GM12801 (cell line): ENCODE results near the gene DDX27.

Experiments
- CTCF ChIP-seq: IDR thresholded peaks from one replicate; pipeline ENCODE4 v1.5.1; 2011; ENCODE audit warnings: control low read depth; ENCODE audit not compliant: insufficient read length; ENCODE audit errors: extremely low read depth

The DDX27 gene

GRCh38 chr20:49245921-49246740, 26.9 kb downstream of the DDX27 start:
- TF ChIP-seq CTCF, result no peak

DNA sequence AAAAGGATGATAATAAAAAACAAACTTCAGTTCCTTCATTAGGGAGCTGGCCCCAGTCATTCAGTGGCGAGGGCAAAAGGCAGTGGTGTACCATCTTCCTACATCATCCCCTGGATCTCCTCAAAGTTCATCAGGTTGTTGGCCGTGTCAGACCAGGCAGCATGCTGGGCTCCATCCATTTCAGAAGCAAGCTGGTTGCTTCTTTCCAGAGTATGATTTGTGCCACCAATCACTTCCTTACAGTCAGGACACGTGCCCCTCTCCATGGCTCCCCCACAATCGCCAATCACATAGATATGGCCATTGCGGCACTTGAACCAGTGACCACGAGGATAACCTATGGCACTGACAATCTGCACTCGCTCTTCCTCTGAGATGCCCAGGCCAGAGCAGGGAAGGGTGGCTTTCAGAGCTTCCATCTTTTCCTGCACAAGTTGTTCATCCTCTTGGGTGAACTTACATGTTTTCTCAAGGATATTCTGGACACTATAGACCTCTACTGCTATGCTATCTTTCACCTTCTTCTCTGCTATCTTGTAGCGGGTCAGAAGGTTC, 28.0 kb downstream of the DDX27 start:
- TF ChIP-seq CTCF, result no peak

DNA sequence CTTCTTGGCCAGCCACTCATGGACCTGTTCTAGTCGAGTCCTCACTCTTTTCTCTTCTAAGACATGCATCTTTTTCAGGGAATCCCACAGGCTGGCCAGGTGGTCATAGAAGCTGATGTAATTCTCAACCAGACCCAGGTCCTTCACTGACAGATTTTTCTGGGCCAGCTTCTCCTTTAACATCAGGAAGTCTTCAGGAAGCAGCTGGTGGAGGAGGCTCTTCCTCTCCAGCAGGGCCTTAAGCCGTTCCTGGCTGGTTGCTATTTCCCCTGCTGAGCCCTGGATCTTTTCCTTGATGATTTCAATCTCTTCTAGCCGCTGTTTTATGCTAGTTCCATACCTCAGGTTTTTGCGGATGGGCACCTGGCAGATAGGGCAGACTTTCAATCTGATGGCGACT, 28.6 kb downstream of the DDX27 start:
- no peak for TF ChIP-seq CTCF

DNA sequence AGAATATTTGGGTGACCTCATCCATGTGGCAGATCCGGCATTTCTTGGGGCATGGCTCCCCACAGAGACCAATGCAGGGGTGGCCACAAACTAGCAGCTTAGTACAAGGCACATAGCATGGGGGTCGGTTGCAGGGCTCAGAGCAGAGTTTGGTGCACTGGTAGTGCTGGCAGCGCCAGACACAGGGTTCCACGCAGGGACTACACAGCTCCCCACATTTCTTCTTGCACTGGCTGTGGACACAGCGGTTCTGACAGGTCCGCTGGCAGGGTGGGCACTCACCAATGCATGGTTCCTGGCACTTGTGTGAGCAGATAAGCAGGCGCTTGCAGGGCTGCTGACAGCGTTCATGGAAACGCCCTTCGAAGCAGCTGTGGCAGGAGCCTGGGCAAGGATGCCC, 29.1 kb downstream of the DDX27 start:
- TF ChIP-seq CTCF, result no peak

- TF ChIP-seq CTCF, result no peak
Observed at GRCh38 chr20:49248879-49249665, 29.9 kb downstream of the DDX27 start.

- TF ChIP-seq CTCF, result no peak
Observed at GRCh38 chr20:49252556-49253350, 33.5 kb downstream of the DDX27 start.

DNA sequence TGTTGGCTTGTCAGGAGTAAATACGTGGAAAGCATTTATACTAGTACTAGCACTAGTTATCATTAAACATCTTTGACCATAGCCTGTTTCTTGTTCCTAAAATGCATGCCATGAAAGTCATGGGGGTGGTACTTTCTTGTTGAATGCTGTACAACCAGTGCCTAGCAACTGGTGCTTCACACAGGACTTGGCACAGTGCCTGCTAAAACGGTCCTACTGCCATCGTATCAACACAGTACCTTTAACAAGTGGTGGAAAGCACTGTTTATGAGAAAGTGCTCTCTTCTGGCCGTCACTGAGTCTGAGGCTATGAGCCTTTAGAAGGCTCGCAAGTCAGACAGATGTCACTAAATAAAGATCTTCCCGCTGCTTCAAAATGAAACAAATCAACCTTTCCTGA, 37.0 kb downstream of the DDX27 start:
- no peak for TF ChIP-seq CTCF
